IMR-90 (cell line): Measurements from ENCODE around the gene RASGRF1.

ENCODE experiments used
- CEBPB ChIP-seq: IDR thresholded peaks from 2 replicates; pipeline ENCODE4 v1.6.1; 2012; ENCODE audit warnings: low read depth, low read length, improper control_type of control experiment
- CTCF ChIP-seq: conservative IDR thresholded peaks from 2 replicates; pipeline ENCODE4 v1.5.1; 2012; ENCODE audit warnings: mild to moderate bottlenecking, low read depth, low read length, improper control_type of control experiment
- ELK1 ChIP-seq: fragments of 150-350 bp; IDR thresholded peaks from 2 replicates; pipeline ENCODE4 v1.6.1; 2016; ENCODE audit warnings: low read depth, mild to moderate bottlenecking, low read length, moderate library complexity, borderline replicate concordance
- MAFK ChIP-seq: IDR thresholded peaks from 2 replicates; pipeline ENCODE4 v1.6.1; 2012; ENCODE audit warnings: low read depth, low read length, improper control_type of control experiment
- MAZ ChIP-seq: IDR thresholded peaks from 2 replicates; pipeline ENCODE4 v1.6.1; 2012; ENCODE audit warnings: low read depth, mild to moderate bottlenecking, low read length, improper control_type of control experiment, moderate library complexity, borderline replicate concordance
- MXI1 ChIP-seq: IDR thresholded peaks from 2 replicates; pipeline ENCODE4 v1.6.1; 2012; ENCODE audit warnings: low read depth, mild to moderate bottlenecking, low read length, moderate library complexity, borderline replicate concordance
- NFE2L2 ChIP-seq: fragments of 150-350 bp; IDR thresholded peaks from 2 replicates; pipeline ENCODE4 v1.6.1; 2016; ENCODE audit warnings: low read depth, mild to moderate bottlenecking, low read length
- POLR2A ChIP-seq: IDR thresholded peaks from 2 replicates; pipeline ENCODE4 v1.6.1; 2012; ENCODE audit warnings: mild to moderate bottlenecking, low read depth, low read length
- RFX5 ChIP-seq: IDR thresholded peaks from 2 replicates; pipeline ENCODE4 v1.8.0; 2012; ENCODE audit warnings: low read depth, mild to moderate bottlenecking, low read length, moderate library complexity
- SMC3 ChIP-seq: fragments of 150-350 bp; IDR thresholded peaks from 2 replicates; pipeline ENCODE4 v1.6.1; 2016; ENCODE audit warnings: low read depth, mild to moderate bottlenecking, antibody characterized with exemption, low read length, moderate library complexity
- USF2 ChIP-seq: fragments of 150-350 bp; IDR thresholded peaks from 2 replicates; pipeline ENCODE4 v1.6.1; 2017; ENCODE audit warnings: mild to moderate bottlenecking, antibody characterized with exemption, low read length, low read depth

- TF ChIP-seq SMC3 (no peak), POLR2A (no peak), CTCF (no peak), MAFK (no peak), CEBPB (no peak), RFX5 (no peak), ELK1 (no peak), NFE2L2 (no peak), USF2 (no peak), MXI1 (no peak), MAZ (no peak)
Observed at GRCh38 chr15:79129235-79129634, 38.7 kb upstream of the RASGRF1 start.
